K562 (cell line): ENCODE results near the gene CNTRL. TPM values are rescaled to one million over a fixed set of nuclear protein-coding genes. Genes with fewer than 3 reads are reported as not detected.
A peak's percentile ranks its signal among the peaks of the same experiment; 100 is the strongest.

Experiments
- ATAC-seq: fragments of 200-7000 bp; cut with Tn5 transposase; 3 replicates; pipeline ENCODE4 v1.9.1; 2020; ENCODE audit warnings: moderate library complexity
- BruUV-seq: library from RNA; stranded (reverse); fragments of 400-500 nt; replicated peaks from 2 replicates; lab custom pipeline; 2021; lab: Mats Ljungman, UMichigan
- CTCF ChIA-PET: fragments of 300-600 bp; formaldehyde crosslinking; extraction: SDS; loops from one replicate; lab custom pipeline; 2021; ENCODE audit warnings: low intra/inter-chr PET ratio; lab: Yijun Ruan, JAX
- POLR2A ChIA-PET: fragments of 300-600, 350-650 bp; sonication (Branson Sonifier 250); formaldehyde crosslinking; extraction: SDS; loops from one replicate; lab custom pipeline; 2021; ENCODE audit warnings: antibody characterized with exemption, inconsistent platforms; lab: Yijun Ruan, JAX
- DNase-seq, 4 experiments: peaks; one replicate each; pipeline versions ENCODE4 v3.0.0 to v3.0.0-alpha.2; 2011 to 2018; ENCODE audit warnings: low spot score in 3 of 4, mixed read lengths in 3 of 4; ENCODE audit errors: extremely low read depth in 1 of 4
- FAIRE-seq: peaks from 2 replicates; lab custom pipeline; 2011; peaks lifted over from hg19 to GRCh38; lab: Jason Lieb, UNC
- H2AFZ ChIP-seq: 2 replicates; pipeline ENCODE4 v1.6.0; 2011; ENCODE audit warnings: low read depth, low read length, control low read depth, inconsistent platforms
- H3K27ac ChIP-seq: fragments of 200-600 bp; 3 replicates; pipeline ENCODE4 v1.8.0; 2011; ENCODE audit warnings: low read depth, mild to moderate bottlenecking, control low read depth, inconsistent platforms, low read length, moderate library complexity, mixed read lengths; ENCODE audit errors: extremely low read depth
- H3K27me3 ChIP-seq, 2 experiments: fragments of 300-600 bp in 1 of 2; 2 replicates in 1 of 2; 3 replicates in 1 of 2; pipeline versions ENCODE4 v1.6.0 to v1.8.0; 2011; ENCODE audit warnings: inconsistent platforms in 2 of 2, low read length in 2 of 2, mild to moderate bottlenecking in 1 of 2, mixed read lengths in 1 of 2, moderate library complexity in 1 of 2; ENCODE audit not compliant: control insufficient read depth in 2 of 2, insufficient read depth in 2 of 2
- H3K36me3 ChIP-seq: fragments of 300-600 bp; 3 replicates; pipeline ENCODE4 v1.8.0; 2011; ENCODE audit warnings: mild to moderate bottlenecking, low read length, inconsistent platforms; ENCODE audit not compliant: control insufficient read depth, insufficient read depth
- H3K4me1 ChIP-seq, 2 experiments: fragments of 200-600 bp in 1 of 2; replicated peaks in 1 of 2; 2 replicates in 1 of 2; 3 replicates in 1 of 2; pipeline versions ENCODE4 v1.5.1 to v1.8.0; 2011; ENCODE audit warnings: inconsistent platforms in 2 of 2, low read length in 2 of 2, mild to moderate bottlenecking in 1 of 2, mixed read lengths in 1 of 2, moderate library complexity in 1 of 2; ENCODE audit not compliant: control insufficient read depth in 2 of 2, insufficient read depth in 2 of 2
- H3K4me2 ChIP-seq: 2 replicates; pipeline ENCODE4 v1.6.1; 2011; ENCODE audit warnings: low read length, control low read depth, inconsistent platforms, mixed read lengths; ENCODE audit not compliant: insufficient read depth
- H3K4me3 ChIP-seq: fragments of 200-600 bp; sonication (generic), shearing (Covaris generic); 2 replicates; pipeline ENCODE4 v1.5.1; 2016; ENCODE audit warnings: control low read depth, inconsistent platforms
- H3K79me2 ChIP-seq: fragments of 200-600 bp; 3 replicates; pipeline ENCODE4 v1.8.0; 2011; ENCODE audit warnings: low read length, inconsistent platforms; ENCODE audit not compliant: control insufficient read depth, insufficient read depth
- H3K9ac ChIP-seq, 2 experiments: 2 replicates each; pipeline versions ENCODE4 v1.6.0 to v1.6.1; 2011; ENCODE audit warnings: low read depth in 2 of 2, low read length in 2 of 2, control low read depth in 1 of 2, inconsistent platforms in 1 of 2, mild to moderate bottlenecking in 1 of 2, mixed read lengths in 1 of 2; ENCODE audit not compliant: insufficient read depth in 1 of 2
- H3K9me1 ChIP-seq: one replicate; pipeline ENCODE4 v1.6.0; 2011; ENCODE audit warnings: inconsistent platforms, mild to moderate bottlenecking, low read length, moderate library complexity; ENCODE audit not compliant: control insufficient read depth, insufficient read depth
- H3K9me3 ChIP-seq: replicated peaks from 2 replicates; pipeline ENCODE4 v1.5.1; 2011; ENCODE audit warnings: low read depth, low read length, inconsistent platforms; ENCODE audit not compliant: control insufficient read depth, insufficient read depth
- H4K20me1 ChIP-seq: replicated peaks from 2 replicates; pipeline ENCODE4 v1.6.1; 2011; ENCODE audit warnings: low read length, inconsistent platforms, mixed read lengths; ENCODE audit not compliant: control insufficient read depth, insufficient read depth
- MCM2 ChIP-seq: fragments of 450-650 bp; IDR thresholded peaks from 2 replicates; pipeline ENCODE4 v1.6.1; 2017; ENCODE audit warnings: low read depth, mild to moderate bottlenecking
- MEIS2 ChIP-seq: fragments of 450-650 bp; IDR thresholded peaks from 2 replicates; pipeline ENCODE4 v1.6.1; 2014; ENCODE audit warnings: mild to moderate bottlenecking; ENCODE audit not compliant: partially characterized antibody
- RBFOX2 ChIP-seq: fragments of 200-400 bp; formaldehyde crosslinking; IDR thresholded peaks from 2 replicates; pipeline ENCODE4 v1.6.1; 2017; ENCODE audit warnings: low read depth, mild to moderate bottlenecking, low read length, moderate library complexity
- WGBS: fragments of 100-300 bp; shearing (Covaris generic); methylation state at CpG from one replicate; pipeline ENCODE4 v1.1.6; 2016; ENCODE audit warnings: low coverage, mixed read lengths; ENCODE audit not compliant: insufficient coverage; ENCODE audit errors: missing lambda C conversion rate; 5-methylcytosine and 5-hydroxymethylcytosine counted together
- in situ Hi-C: fragments of 300-500 bp; cut with MboI; formaldehyde crosslinking; loops from 4 replicates; pipeline ENCODE4 v1.15.0; 2018; ENCODE audit warnings: inconsistent platforms, mixed read lengths
- intact Hi-C: fragments of 100-400 bp; cut with micrococcal nuclease; formaldehyde crosslinking; loops from 2 replicates; pipeline ENCODE4 v1.14.2; 2022
- polyA plus RNA-seq, 8 experiments: library from polyadenylated mRNA; depleted of rRNA in 4 of 8; stranded (reverse) in 5 of 8; unstranded in 3 of 8; fragments of >200 nt; fragmentation: Nextera tagmentation in 2 of 8; fragmentation: Illumina TruSeq in 1 of 8; extraction: Ambion mirVana in 2 of 8; extraction: Trizol in 1 of 8; gene quantifications; 2 replicates each; pipeline versions ENCODE4 v1.2.1 to v1.2.3, GENCODE V29; 2011 to 2014; ENCODE audit warnings: inconsistent platforms in 1 of 8, missing spikeins in 1 of 8
- total RNA-seq, 7 experiments: library from RNA; depleted of rRNA in 6 of 7; stranded (reverse); fragments of >200 nt in 6 of 7; fragmentation: Illumina TruSeq in 2 of 7; extraction: Trizol in 2 of 7; gene quantifications; 2 replicates each; pipeline versions ENCODE4 v1.2.1 to v1.2.3, GENCODE V29; 2011 to 2021; ENCODE audit warnings: low replicate concordance in 1 of 7
- TF ChIP-seq, protein P1 (sequence below): fragments of 450-650 bp; IDR thresholded peaks from 2 replicates; pipeline ENCODE4 v1.6.1; 2016
- TF ChIP-seq, protein P2 (sequence below), 2 experiments: IDR thresholded peaks in 1 of 2; conservative IDR thresholded peaks in 1 of 2; 2 replicates each; pipeline ENCODE4 v1.6.1; 2016; ENCODE audit warnings: low read depth in 2 of 2, mild to moderate bottlenecking in 1 of 2, missing compliant biosample characterization in 1 of 2, missing genetic modification characterization in 1 of 2, moderate library complexity in 1 of 2

CNTRL gene
- total and polyA plus RNA-seq, 9 of the 15 experiments (the other 6 are each of a cell fraction or from before 2014, with no cell fraction given) = 9.2 to 28.9 (median 20.5) TPM

GRCh38 chr9:121225240-121225639, 150.5 kb downstream of the CNTRL start:
- no TSS peak for BruUV-seq
- Histone ChIP-seq H3K27me3 (no peaks in the 10 kb centered on the region), H3K9me3 (no peaks in the 10 kb centered on the region), H3K27ac (no peak overlapping the region), H3K4me2 (no peak overlapping the region), H3K4me1 (peaks cover 0 to 15% of the 10 kb centered on the region in 2 experiments; a peak in 3 of 5 replicates), H3K9ac (no peak overlapping the region), H3K9me1 (no peaks in the 10 kb centered on the region), H2AFZ (no peak overlapping the region), H4K20me1 (no peaks in the 10 kb centered on the region), H3K4me3 (no peak overlapping the region), H3K79me2 (no peaks in the 10 kb centered on the region), H3K36me3 (no peaks in the 10 kb centered on the region)
- ATAC-seq = no peak; the same call in 2 of the 3 replicates
- ChIA-PET CTCF (no interaction called here), POLR2A (no interaction called here)
- in situ Hi-C loops (no loop called here), intact Hi-C loops (loop anchor here (5.0 kb wide), 1 partner anchor 42 kb away; the partner anchor contains the start of gene GSN)
- WGBS = 7% methylated on average over 5 of the region's 5 CpGs
- peak in 1 of 4 experiments; percentile 11 for DNase-seq
- TF ChIP-seq, protein P1, sequence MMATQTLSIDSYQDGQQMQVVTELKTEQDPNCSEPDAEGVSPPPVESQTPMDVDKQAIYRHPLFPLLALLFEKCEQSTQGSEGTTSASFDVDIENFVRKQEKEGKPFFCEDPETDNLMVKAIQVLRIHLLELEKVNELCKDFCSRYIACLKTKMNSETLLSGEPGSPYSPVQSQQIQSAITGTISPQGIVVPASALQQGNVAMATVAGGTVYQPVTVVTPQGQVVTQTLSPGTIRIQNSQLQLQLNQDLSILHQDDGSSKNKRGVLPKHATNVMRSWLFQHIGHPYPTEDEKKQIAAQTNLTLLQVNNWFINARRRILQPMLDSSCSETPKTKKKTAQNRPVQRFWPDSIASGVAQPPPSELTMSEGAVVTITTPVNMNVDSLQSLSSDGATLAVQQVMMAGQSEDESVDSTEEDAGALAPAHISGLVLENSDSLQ = peak; percentile 35; the same call in 1 of the 2 replicates
- TF ChIP-seq MCM2 (no peak), RBFOX2 (no peak), MEIS2 (peak; percentile 69)
- TF ChIP-seq, protein P2, sequence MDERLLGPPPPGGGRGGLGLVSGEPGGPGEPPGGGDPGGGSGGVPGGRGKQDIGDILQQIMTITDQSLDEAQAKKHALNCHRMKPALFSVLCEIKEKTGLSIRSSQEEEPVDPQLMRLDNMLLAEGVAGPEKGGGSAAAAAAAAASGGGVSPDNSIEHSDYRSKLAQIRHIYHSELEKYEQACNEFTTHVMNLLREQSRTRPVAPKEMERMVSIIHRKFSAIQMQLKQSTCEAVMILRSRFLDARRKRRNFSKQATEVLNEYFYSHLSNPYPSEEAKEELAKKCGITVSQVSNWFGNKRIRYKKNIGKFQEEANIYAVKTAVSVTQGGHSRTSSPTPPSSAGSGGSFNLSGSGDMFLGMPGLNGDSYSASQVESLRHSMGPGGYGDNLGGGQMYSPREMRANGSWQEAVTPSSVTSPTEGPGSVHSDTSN (CRISPR knock-in tag; IDR thresholded peaks at IDR 0.05; ENCODE audit: low read depth) = no peak
- TF ChIP-seq, protein P2 (tag; conservative IDR thresholded peaks at IDR 0.05; ENCODE audit: low read depth) = peak; percentile 72
- peak; percentile 37 for FAIRE-seq
